SK-N-SH treated with all-trans-retinoic acid at 6 μM for 48 hours (cell line): ENCODE data around the gene DDIT3.

ENCODE experiments used
- ATAC-seq: fragments of 200-7000 bp; cut with Tn5 transposase; 3 replicates; pipeline ENCODE4 v1.9.1; 2020; ENCODE audit warnings: mild to moderate bottlenecking, moderate library complexity
- ARNTL ChIP-seq: fragments of 450-650 bp; formaldehyde crosslinking; IDR thresholded peaks from 2 replicates; pipeline ENCODE4 v1.5.0; 2020; ENCODE audit warnings: low read depth, mild to moderate bottlenecking, moderate library complexity, borderline replicate concordance
- CREB5 ChIP-seq: fragments of 250-450 bp; sonication (Bioruptor Pico); IDR thresholded peaks from 2 replicates; pipeline ENCODE4 v1.5.1; 2020; ENCODE audit warnings: low read depth, mild to moderate bottlenecking, moderate library complexity
- ESRRG ChIP-seq: fragments of 250-450 bp; sonication (Bioruptor Pico); IDR thresholded peaks from 2 replicates; pipeline ENCODE4 v1.6.1; 2021; ENCODE audit warnings: mild to moderate bottlenecking
- ISL1 ChIP-seq: fragments of 250-450 bp; sonication (Bioruptor Pico); IDR thresholded peaks from 2 replicates; pipeline ENCODE4 v2.1.2; 2022; ENCODE audit warnings: mild to moderate bottlenecking, moderate library complexity
- OSR1 ChIP-seq: fragments of 250-450 bp; sonication (Bioruptor Pico); IDR thresholded peaks from 2 replicates; pipeline ENCODE4 v1.8.0; 2022; ENCODE audit warnings: moderate library complexity, mild to moderate bottlenecking, inconsistent platforms
- PATZ1 ChIP-seq: fragments of 250-450 bp; sonication (Bioruptor Pico); IDR thresholded peaks from 2 replicates; pipeline ENCODE4 v1.8.0; 2020; ENCODE audit warnings: mild to moderate bottlenecking, moderate library complexity, borderline replicate concordance
- POU6F1 ChIP-seq: fragments of 250-450 bp; sonication (Bioruptor Pico); IDR thresholded peaks from 2 replicates; pipeline ENCODE4 v1.8.0; 2021; ENCODE audit warnings: low read depth, mild to moderate bottlenecking, moderate library complexity, borderline replicate concordance
- PPARA ChIP-seq: fragments of 250-450 bp; sonication (Bioruptor Pico); IDR thresholded peaks from 2 replicates; pipeline ENCODE4 v1.5.0; 2020; ENCODE audit warnings: mild to moderate bottlenecking, borderline replicate concordance
- RARB ChIP-seq: fragments of 250-450 bp; sonication (Bioruptor Pico); IDR thresholded peaks from 2 replicates; pipeline ENCODE4 v1.8.0; 2021; ENCODE audit warnings: mild to moderate bottlenecking, moderate library complexity
- SNAI2 ChIP-seq: fragments of 250-450 bp; sonication (Bioruptor Pico); IDR thresholded peaks from 2 replicates; pipeline ENCODE4 v1.5.0; 2020; ENCODE audit warnings: mild to moderate bottlenecking, moderate library complexity
- TCF4 ChIP-seq: fragments of 250-450 bp; sonication (Bioruptor Pico); IDR thresholded peaks from 2 replicates; pipeline ENCODE4 v1.8.0; 2021; ENCODE audit warnings: mild to moderate bottlenecking, moderate library complexity, borderline replicate concordance
- TOX ChIP-seq: fragments of 250-450 bp; sonication (Bioruptor Pico); IDR thresholded peaks from 2 replicates; pipeline ENCODE4 v1.8.0; 2021; ENCODE audit warnings: mild to moderate bottlenecking, moderate library complexity, borderline replicate concordance
- ZC3H10 ChIP-seq: fragments of 250-450 bp; sonication (Bioruptor Pico); IDR thresholded peaks from 2 replicates; pipeline ENCODE4 v1.5.1; 2021; ENCODE audit warnings: mild to moderate bottlenecking, moderate library complexity
- ZFP3 ChIP-seq: fragments of 250-450 bp; sonication (Bioruptor Pico); IDR thresholded peaks from 2 replicates; pipeline ENCODE4 v1.5.0; 2020; ENCODE audit warnings: mild to moderate bottlenecking, moderate library complexity
- ZNF565 ChIP-seq: fragments of 450-650 bp; formaldehyde crosslinking; conservative IDR thresholded peaks from 2 replicates; pipeline ENCODE4 v1.5.0; 2020; ENCODE audit warnings: low read depth, mild to moderate bottlenecking, moderate library complexity
- ZNF70 ChIP-seq: fragments of 450-650 bp; formaldehyde crosslinking; IDR thresholded peaks from 2 replicates; pipeline ENCODE4 v1.5.0; 2020; ENCODE audit warnings: mild to moderate bottlenecking, moderate library complexity
- TF ChIP-seq, protein P1 (sequence below): fragments of 250-450 bp; sonication (Bioruptor Pico); IDR thresholded peaks from 2 replicates; pipeline ENCODE4 v1.5.1; 2021; ENCODE audit warnings: mild to moderate bottlenecking, moderate library complexity
- TF ChIP-seq, protein P2 (sequence below): fragments of 250-450 bp; sonication (Bioruptor Pico); IDR thresholded peaks from 2 replicates; pipeline ENCODE4 v1.5.0; 2020; ENCODE audit warnings: mild to moderate bottlenecking, moderate library complexity

Gene DDIT3

DNA sequence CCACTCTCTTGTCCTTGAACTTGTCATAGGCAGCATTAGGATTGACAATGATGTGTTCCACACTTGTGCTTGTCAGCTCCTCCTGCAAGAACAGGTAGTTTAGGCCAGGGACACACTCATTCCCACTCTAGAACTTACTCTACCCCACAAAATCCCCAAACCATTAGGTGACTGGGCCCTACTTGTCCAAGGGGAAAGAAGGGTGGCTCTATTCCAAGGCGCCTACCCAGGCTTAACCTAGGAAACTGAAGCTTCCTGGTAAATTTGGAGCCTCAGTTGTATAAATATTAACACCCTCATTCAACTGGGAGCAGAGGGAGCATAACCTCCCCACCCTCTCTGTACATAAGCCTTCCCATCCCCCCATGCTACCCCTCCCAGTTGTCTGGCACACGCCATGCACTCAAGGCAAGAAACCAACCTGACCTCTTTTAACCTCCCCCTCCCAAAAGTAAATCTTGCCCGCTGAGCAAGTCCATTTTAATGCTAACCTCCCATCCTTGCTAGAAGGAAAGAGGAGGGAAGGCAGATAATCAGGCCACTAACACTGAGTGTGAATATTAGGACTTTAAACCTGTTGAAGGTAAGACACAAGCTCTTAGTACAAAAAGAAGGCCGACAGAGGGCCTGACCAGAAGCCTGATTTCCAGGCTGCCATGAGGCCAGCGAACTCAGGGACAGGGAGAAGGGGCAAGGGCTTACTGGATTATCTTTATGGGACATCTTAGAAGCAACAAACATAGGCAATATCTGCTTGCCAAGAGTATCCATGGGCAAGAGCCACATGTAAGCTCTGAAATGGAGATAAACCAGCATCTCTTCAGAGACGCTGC is 15.7 kb upstream of the DDIT3 start:
- no peak for TF ChIP-seq ZC3H10 (CRISPR knock-in tag)
- no peak for TF ChIP-seq CREB5 (CRISPR knock-in tag)
- no peak for TF ChIP-seq RARB (CRISPR knock-in tag)
- TF ChIP-seq POU6F1: no peak
- no peak for TF ChIP-seq PATZ1 (CRISPR knock-in tag)
- TF ChIP-seq TCF4 (CRISPR knock-in tag): no peak

DNA sequence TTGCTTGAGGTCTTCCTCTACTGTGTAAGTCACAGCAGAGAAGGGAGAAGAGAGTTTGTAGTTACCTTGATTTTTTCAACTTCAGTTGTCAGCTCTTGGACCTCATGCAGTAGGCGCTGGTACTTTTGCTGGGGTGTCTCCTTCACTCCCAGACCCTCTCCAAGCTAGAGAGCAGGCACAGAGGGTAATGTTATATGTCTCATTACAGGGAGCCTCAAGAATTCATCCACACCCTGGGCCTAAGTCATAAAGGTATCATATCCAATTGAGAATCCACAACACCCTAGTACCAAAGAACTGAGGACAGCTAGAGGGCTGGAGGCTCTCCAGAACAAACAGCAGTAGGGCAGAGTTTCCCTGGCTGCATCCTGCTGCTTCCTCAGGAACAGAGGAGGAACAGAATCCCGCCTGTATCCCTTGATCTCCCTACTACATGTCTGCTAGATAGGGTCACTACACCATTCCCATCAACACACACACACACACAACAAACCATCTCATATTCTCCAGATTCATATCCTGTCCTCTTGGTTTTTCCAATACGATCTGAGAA is 14.8 kb upstream of the DDIT3 start:
- ATAC-seq: no peak
- TF ChIP-seq ZNF70: no peak
- TF ChIP-seq ZNF565: no peak
- TF ChIP-seq CREB5 (CRISPR knock-in tag): no peak

More for the DNA sequence above, 15.7 kb upstream of the DDIT3 start:
- ATAC-seq: no peak

DNA sequence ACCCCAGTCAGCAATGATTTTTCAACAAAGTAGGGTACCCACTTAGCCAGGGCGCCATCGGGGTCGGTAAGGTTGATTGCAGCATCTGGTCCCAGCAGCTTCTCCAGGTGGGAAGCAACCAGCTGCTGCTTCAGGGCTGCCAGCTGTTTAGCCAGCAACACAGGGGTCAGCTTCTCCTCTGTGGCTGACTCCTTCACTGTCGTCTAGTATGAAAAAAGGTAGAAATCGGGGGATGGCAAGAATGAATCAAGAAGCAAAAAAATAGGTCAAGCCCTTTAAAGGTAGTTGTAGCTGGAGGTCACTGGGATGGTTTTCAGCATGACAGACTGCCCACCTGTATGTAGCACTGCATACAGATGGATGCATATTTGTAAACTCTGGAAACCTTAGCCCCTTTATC is 13.9 kb upstream of the DDIT3 start:
- TF ChIP-seq CREB5 (CRISPR knock-in tag): no peak
- no peak for TF ChIP-seq RARB (CRISPR knock-in tag)
- TF ChIP-seq, protein P1, sequence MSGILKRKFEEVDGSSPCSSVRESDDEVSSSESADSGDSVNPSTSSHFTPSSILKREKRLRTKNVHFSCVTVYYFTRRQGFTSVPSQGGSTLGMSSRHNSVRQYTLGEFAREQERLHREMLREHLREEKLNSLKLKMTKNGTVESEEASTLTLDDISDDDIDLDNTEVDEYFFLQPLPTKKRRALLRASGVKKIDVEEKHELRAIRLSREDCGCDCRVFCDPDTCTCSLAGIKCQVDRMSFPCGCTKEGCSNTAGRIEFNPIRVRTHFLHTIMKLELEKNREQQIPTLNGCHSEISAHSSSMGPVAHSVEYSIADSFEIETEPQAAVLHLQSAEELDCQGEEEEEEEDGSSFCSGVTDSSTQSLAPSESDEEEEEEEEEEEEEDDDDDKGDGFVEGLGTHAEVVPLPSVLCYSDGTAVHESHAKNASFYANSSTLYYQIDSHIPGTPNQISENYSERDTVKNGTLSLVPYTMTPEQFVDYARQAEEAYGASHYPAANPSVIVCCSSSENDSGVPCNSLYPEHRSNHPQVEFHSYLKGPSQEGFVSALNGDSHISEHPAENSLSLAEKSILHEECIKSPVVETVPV (CRISPR knock-in tag): no peak
- TF ChIP-seq ARNTL (CRISPR knock-in tag): no peak
- TF ChIP-seq PPARA: no peak
- no peak for TF ChIP-seq SNAI2 (CRISPR knock-in tag)
- TF ChIP-seq TCF4 (CRISPR knock-in tag): no peak
- no peak for TF ChIP-seq ZFP3 (CRISPR knock-in tag)
- no peak for TF ChIP-seq OSR1
- no peak for TF ChIP-seq ISL1 (CRISPR knock-in tag)
- TF ChIP-seq, protein P2, sequence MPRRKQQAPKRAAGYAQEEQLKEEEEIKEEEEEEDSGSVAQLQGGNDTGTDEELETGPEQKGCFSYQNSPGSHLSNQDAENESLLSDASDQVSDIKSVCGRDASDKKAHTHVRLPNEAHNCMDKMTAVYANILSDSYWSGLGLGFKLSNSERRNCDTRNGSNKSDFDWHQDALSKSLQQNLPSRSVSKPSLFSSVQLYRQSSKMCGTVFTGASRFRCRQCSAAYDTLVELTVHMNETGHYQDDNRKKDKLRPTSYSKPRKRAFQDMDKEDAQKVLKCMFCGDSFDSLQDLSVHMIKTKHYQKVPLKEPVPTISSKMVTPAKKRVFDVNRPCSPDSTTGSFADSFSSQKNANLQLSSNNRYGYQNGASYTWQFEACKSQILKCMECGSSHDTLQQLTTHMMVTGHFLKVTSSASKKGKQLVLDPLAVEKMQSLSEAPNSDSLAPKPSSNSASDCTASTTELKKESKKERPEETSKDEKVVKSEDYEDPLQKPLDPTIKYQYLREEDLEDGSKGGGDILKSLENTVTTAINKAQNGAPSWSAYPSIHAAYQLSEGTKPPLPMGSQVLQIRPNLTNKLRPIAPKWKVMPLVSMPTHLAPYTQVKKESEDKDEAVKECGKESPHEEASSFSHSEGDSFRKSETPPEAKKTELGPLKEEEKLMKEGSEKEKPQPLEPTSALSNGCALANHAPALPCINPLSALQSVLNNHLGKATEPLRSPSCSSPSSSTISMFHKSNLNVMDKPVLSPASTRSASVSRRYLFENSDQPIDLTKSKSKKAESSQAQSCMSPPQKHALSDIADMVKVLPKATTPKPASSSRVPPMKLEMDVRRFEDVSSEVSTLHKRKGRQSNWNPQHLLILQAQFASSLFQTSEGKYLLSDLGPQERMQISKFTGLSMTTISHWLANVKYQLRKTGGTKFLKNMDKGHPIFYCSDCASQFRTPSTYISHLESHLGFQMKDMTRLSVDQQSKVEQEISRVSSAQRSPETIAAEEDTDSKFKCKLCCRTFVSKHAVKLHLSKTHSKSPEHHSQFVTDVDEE: no peak
- TF ChIP-seq ESRRG (CRISPR knock-in tag): no peak
- no peak for TF ChIP-seq ZNF70
- TF ChIP-seq POU6F1: no peak
- no peak for TF ChIP-seq TOX (CRISPR knock-in tag)
- TF ChIP-seq, all 23 proteins: peak for 0
- ATAC-seq: no peak
